ENCODE results near the gene ZFP82.

Gene ZFP82

GRCh38 chr19:36371886-36372285 is 46.6 kb downstream of the ZFP82 start:
- no peak for DNase-seq (ENCODE audit: low read depth)

- DNase-seq (ENCODE audit: low read depth) = no peak
Measured at GRCh38 chr19:36363845-36364244, 54.6 kb downstream of the ZFP82 start.

All from activated gamma-delta T cell treated with anti-CD3 and anti-CD28 coated beads, Interleukin-2, amount 50 U/mL, for 16 hours (primary cell).